GM19035 (cell line): Measurements from ENCODE around the gene SLC35F3.
A peak's percentile ranks its signal among the peaks of the same experiment; 100 is the strongest.

Experiments used
- ATAC-seq: cut with Tn5 transposase; IDR thresholded peaks from one replicate; pipeline ENCODE4 v1.9.1; 2021; ENCODE audit not compliant: unreplicated experiment

The SLC35F3 gene

GRCh38 chr1:234309598-234310459 lies 405.4 kb downstream of the SLC35F3 start:
- ATAC-seq: peak; percentile 84

GRCh38 chr1:234310460-234310817 lies 406.0 kb downstream of the SLC35F3 start:
- no peak for ATAC-seq

GRCh38 chr1:234311414-234311813 lies 406.9 kb downstream of the SLC35F3 start:
- no peak for ATAC-seq

GRCh38 chr1:234313171-234313570 lies 408.7 kb downstream of the SLC35F3 start:
- ATAC-seq: no peak

GRCh38 chr1:234315091-234315541 lies 410.6 kb downstream of the SLC35F3 start:
- ATAC-seq: no peak

GRCh38 chr1:234315588-234315987 lies 411.1 kb downstream of the SLC35F3 start:
- no peak for ATAC-seq

- ATAC-seq: no peak
Observed at GRCh38 chr1:234316486-234316885, 412.0 kb downstream of the SLC35F3 start.

GRCh38 chr1:234316937-234317336 lies 412.5 kb downstream of the SLC35F3 start:
- no peak for ATAC-seq

GRCh38 chr1:234320069-234320468 lies 415.6 kb downstream of the SLC35F3 start:
- no peak for ATAC-seq

GRCh38 chr1:234320549-234320948 lies 416.1 kb downstream of the SLC35F3 start:
- no peak for ATAC-seq

GRCh38 chr1:234321231-234321630 lies 416.8 kb downstream of the SLC35F3 start:
- no peak for ATAC-seq

GRCh38 chr1:234322097-234322496 lies 417.6 kb downstream of the SLC35F3 start:
- ATAC-seq: no peak

GRCh38 chr1:234322979-234323378 lies 418.5 kb downstream of the SLC35F3 start:
- no peak for ATAC-seq

- ATAC-seq: no peak
Observed at GRCh38 chr1:234324821-234325220, 420.3 kb downstream of the SLC35F3 start.

GRCh38 chr1:234325878-234326496 lies 421.5 kb downstream of the SLC35F3 start:
- ATAC-seq: no peak

GRCh38 chr1:234326497-234327366 lies 422.3 kb downstream of the SLC35F3 start:
- peak; percentile 85 for ATAC-seq

- ATAC-seq: no peak
Observed at GRCh38 chr1:234327577-234328164, 423.2 kb downstream of the SLC35F3 start.

GRCh38 chr1:234330843-234331215 lies 426.4 kb downstream of the SLC35F3 start:
- ATAC-seq: no peak

- ATAC-seq: no peak
Observed at GRCh38 chr1:234331507-234331906, 427.0 kb downstream of the SLC35F3 start.

GRCh38 chr1:234336359-234336758 lies 431.9 kb downstream of the SLC35F3 start:
- no peak for ATAC-seq

- ATAC-seq: no peak
Observed at GRCh38 chr1:234337233-234337632, 432.8 kb downstream of the SLC35F3 start.
